ENCODE results near the gene GRM2. TPM values are rescaled to one million over a fixed set of nuclear protein-coding genes. Genes with fewer than 3 reads are reported as not detected.

GRM2 gene
- total RNA-seq, 1 experiment from 2014 or later = 3.7 TPM

- TF ChIP-seq CTCF (IDR thresholded peaks at IDR 0.05) = no peak
- TF ChIP-seq TEAD4 (CRISPR knock-in tag; IDR thresholded peaks at IDR 0.05) = no peak
- no peak for TF ChIP-seq ZNF425 (CRISPR knock-in tag; conservative IDR thresholded peaks at IDR 0.05)
- TF ChIP-seq IRF1 (CRISPR knock-in tag; IDR thresholded peaks at IDR 0.05) = no peak
- ChIA-PET CTCF (interaction anchor here (1.0 kb wide), 1 partner anchor 15 kb away, joined by 3 read pairs; no protein-coding TSS in a partner anchor), POLR2A (no interaction called here)
- Mint-ChIP-seq H3K4me3 (no peak overlapping the region), H3K4me1 (peaks cover 18% of the 10 kb centered on the region), H3K27me3 (ENCODE audit: low read depth) (no peaks in the 10 kb centered on the region), H3K9me3 (no peaks in the 10 kb centered on the region), H3K27ac (no peak overlapping the region), H3K36me3 (no peaks in the 10 kb centered on the region)
- DNase-seq (ENCODE audit: low spot score) (no peak), ATAC-seq (no peak)
Measured at GRCh38 chr3:51684971-51685751, 21.7 kb upstream of the GRM2 start.

- no peaks in the 10 kb centered on the region for H3K27me3 Mint-ChIP-seq (ENCODE audit: low read depth)
- H3K4me3 Mint-ChIP-seq = no peak overlapping the region
- no peak for ATAC-seq
- H3K4me1 Mint-ChIP-seq = peaks cover 23% of the 10 kb centered on the region
- POLR2A ChIA-PET = no interaction called here
- H3K9me3 Mint-ChIP-seq = no peaks in the 10 kb centered on the region
- TF ChIP-seq PREB (CRISPR knock-in tag; IDR thresholded peaks at IDR 0.05; ENCODE audit: borderline replicate concordance) (no peak), E2F5 (CRISPR knock-in tag; IDR thresholded peaks at IDR 0.05) (no peak), ZNF138 (CRISPR knock-in tag; conservative IDR thresholded peaks at IDR 0.05) (no peak), ZNF263 (CRISPR knock-in tag; IDR thresholded peaks at IDR 0.05; ENCODE audit: low read depth) (no peak), NFYB (CRISPR knock-in tag; conservative IDR thresholded peaks at IDR 0.05; ENCODE audit: low read depth) (no peak), GRHL2 (CRISPR knock-in tag; IDR thresholded peaks at IDR 0.05; ENCODE audit: insufficient replicate concordance, severe bottlenecking) (no peak), GABPB1 (CRISPR knock-in tag; IDR thresholded peaks at IDR 0.05) (no peak), ETV6 (CRISPR knock-in tag; IDR thresholded peaks at IDR 0.05) (no peak), IRF2 (CRISPR knock-in tag; IDR thresholded peaks at IDR 0.05; ENCODE audit: borderline replicate concordance, low read depth) (no peak), FOXP4 (CRISPR knock-in tag; IDR thresholded peaks at IDR 0.05) (no peak), GTF2I (CRISPR knock-in tag; conservative IDR thresholded peaks at IDR 0.05) (no peak)
- CTCF ChIA-PET = interaction anchor here (1.0 to 2.0 kb wide), 2 partner anchors 16 to 134 kb away, joined by 3 to 8 read pairs; no protein-coding TSS in a partner anchor
- no peak for DNase-seq (ENCODE audit: low spot score)
- no peak overlapping the region for H3K27ac Mint-ChIP-seq
- no peaks in the 10 kb centered on the region for H3K36me3 Mint-ChIP-seq
Measured at GRCh38 chr3:51686056-51686455, 20.8 kb upstream of the GRM2 start.
